ENCODE data around the gene AHCYL1. TPM values are rescaled to one million over a fixed set of nuclear protein-coding genes. Genes with fewer than 3 reads are reported as not detected.

The AHCYL1 gene
- total and polyA plus RNA-seq, 2 donors (not counting 1 experiment from before 2014, with no cell fraction given): 24.3 to 51.4 TPM

- H3K79me2 ChIP-seq (ENCODE audit: control insufficient read depth, insufficient read depth, low read length): no peaks in the 10 kb centered on the region
- H3K9ac ChIP-seq (ENCODE audit: low read length): no peak overlapping the region
- peaks cover 1 to 3% (median 2%) of the 10 kb centered on the region in 3 donors for H3K9me3 ChIP-seq (ENCODE audit: control extremely low read depth in 1 of 3, control insufficient read depth in 2 of 3, insufficient read depth in 1 of 3, low read length in 2 of 3)
- Mint-ChIP-seq H3K27me3 (peaks cover 19% of the 10 kb centered on the region), H3K4me1 (peaks cover under 1% of the 10 kb centered on the region), H3K9me3 (ENCODE audit: insufficient read depth) (peaks cover 6% of the 10 kb centered on the region), H3K27ac (no peak overlapping the region), H3K4me3 (no peak overlapping the region)
- no peaks in the 10 kb centered on the region for H4K20me1 ChIP-seq (ENCODE audit: control insufficient read depth, insufficient read depth, low read length, poor library complexity, severe bottlenecking)
- intact Hi-C loops (cut with micrococcal nuclease): no loop called here
- ChIA-PET CTCF (interaction anchor here (1.0 to 16.9 kb wide), 4 partner anchors 10 to 428 kb away, joined by 3 to 667 read pairs (median 4); no protein-coding TSS in a partner anchor), POLR2A (no interaction called here)
- WGBS (ENCODE audit: insufficient coverage): 75% methylated on average over 1 of the region's 3 CpGs
- H3K4me1 ChIP-seq (ENCODE audit: control insufficient read depth in 2 of 2, insufficient read depth in 2 of 2, low read length in 2 of 2): no peaks in the 10 kb centered on the region
- peaks cover 0 to 12% (median 4%) of the 10 kb centered on the region in 4 experiments for H3K27me3 ChIP-seq (replicated peaks in 1 of 4; ENCODE audit: control extremely low read depth in 1 of 4, control insufficient read depth in 3 of 4, insufficient read depth in 4 of 4, low read length in 3 of 4)
- H3K4me3 ChIP-seq (ENCODE audit: control extremely low read depth in 1 of 5, extremely low read depth in 1 of 5, insufficient read depth in 1 of 5, low read depth in 2 of 5, low read length in 4 of 5): no peak overlapping the region
- no peak for ATAC-seq (ENCODE audit: low read depth)
- no peak overlapping the region for H2AFZ ChIP-seq (ENCODE audit: insufficient read depth, low read depth, low read length, poor library complexity, severe bottlenecking)
- H3K27ac ChIP-seq (ENCODE audit: low read length in 2 of 2): no peak overlapping the region
- TF ChIP-seq CTCF (IDR thresholded peaks at IDR 0.05) (no peak), EZH2 (IDR thresholded peaks at IDR 0.05; ENCODE audit: borderline replicate concordance, insufficient read depth, low read depth, low read length, poor library complexity, severe bottlenecking) (no peak)
- no peak overlapping the region for H3K4me2 ChIP-seq (replicated peaks; ENCODE audit: low read depth, low read length, poor library complexity, severe bottlenecking)
- no peak for DNase-seq
- no peaks in the 10 kb centered on the region for H3K36me3 ChIP-seq (replicated peaks in 1 of 2; ENCODE audit: control extremely low read depth in 1 of 2, control insufficient read depth in 1 of 2, extremely low read depth in 1 of 2, insufficient read depth in 2 of 2, low read length in 1 of 2)
Observed at GRCh38 chr1:109974191-109974590, 10.4 kb upstream of the AHCYL1 start.

GRCh38 chr1:109975718-109976117 is 8.8 kb upstream of the AHCYL1 start:
- no peaks in the 10 kb centered on the region for H3K79me2 ChIP-seq (ENCODE audit: control insufficient read depth, insufficient read depth, low read length)
- no peak overlapping the region for H3K4me3 ChIP-seq (ENCODE audit: control extremely low read depth in 1 of 5, extremely low read depth in 1 of 5, insufficient read depth in 1 of 5, low read depth in 2 of 5, low read length in 4 of 5)
- H3K4me1 ChIP-seq (ENCODE audit: control insufficient read depth in 2 of 2, insufficient read depth in 2 of 2, low read length in 2 of 2): no peaks in the 10 kb centered on the region
- ChIA-PET CTCF (interaction anchor here (0.5 to 16.9 kb wide), 2 partner anchors 8 to 194 kb away, joined by 3 to 667 read pairs; no protein-coding TSS in a partner anchor), POLR2A (interaction anchor here (0.5 kb wide), 1 partner anchor 127 kb away, joined by 6 read pairs; no protein-coding TSS in a partner anchor)
- peaks cover 0 to 12% (median 4%) of the 10 kb centered on the region in 4 experiments for H3K27me3 ChIP-seq (replicated peaks in 1 of 4; ENCODE audit: control extremely low read depth in 1 of 4, control insufficient read depth in 3 of 4, insufficient read depth in 4 of 4, low read length in 3 of 4)
- no peaks in the 10 kb centered on the region for H3K36me3 ChIP-seq (replicated peaks in 1 of 2; ENCODE audit: control extremely low read depth in 1 of 2, control insufficient read depth in 1 of 2, extremely low read depth in 1 of 2, insufficient read depth in 2 of 2, low read length in 1 of 2)
- peaks cover 0 to 1% (median 0%) of the 10 kb centered on the region in 3 donors for H3K9me3 ChIP-seq (ENCODE audit: control extremely low read depth in 1 of 3, control insufficient read depth in 2 of 3, insufficient read depth in 1 of 3, low read length in 2 of 3)
- DNase-seq (no peak), ATAC-seq (ENCODE audit: low read depth) (no peak)
- H3K4me1 Mint-ChIP-seq: no peaks in the 10 kb centered on the region
- H3K27ac ChIP-seq (ENCODE audit: low read length in 2 of 2): no peak overlapping the region
- no peaks in the 10 kb centered on the region for H3K9me3 Mint-ChIP-seq (ENCODE audit: insufficient read depth)
- H3K27me3 Mint-ChIP-seq: peaks cover 19% of the 10 kb centered on the region
- no peak for TF ChIP-seq CTCF (IDR thresholded peaks at IDR 0.05)
- no peak overlapping the region for H2AFZ ChIP-seq (ENCODE audit: insufficient read depth, low read depth, low read length, poor library complexity, severe bottlenecking)
- no peak overlapping the region for H3K4me3 Mint-ChIP-seq
- intact Hi-C loops (cut with micrococcal nuclease): no loop called here
- no peaks in the 10 kb centered on the region for H4K20me1 ChIP-seq (ENCODE audit: control insufficient read depth, insufficient read depth, low read length, poor library complexity, severe bottlenecking)
- no peak overlapping the region for H3K4me2 ChIP-seq (replicated peaks; ENCODE audit: low read depth, low read length, poor library complexity, severe bottlenecking)
- H3K27ac Mint-ChIP-seq: no peak overlapping the region
- H3K9ac ChIP-seq (ENCODE audit: low read length): no peak overlapping the region
- 100% methylated on average over 2 of the region's 3 CpGs for WGBS (ENCODE audit: insufficient coverage)

Data from B cell (primary cell).